ENCODE measurements around the gene LRRIQ4.
A peak's percentile ranks its signal among the peaks of the same experiment; 100 is the strongest.

The LRRIQ4 gene

GRCh38 chr3:169812332-169813235 is at the start of gene LRRIQ4, which contains the start of gene LRRC34:
Gene LRRIQ4, plus strand, starts transcription at chr3:169812870. Its CDS starts 9,052 bp downstream, at chr3:169821922.
Gene LRRC34, minus strand, starts transcription at chr3:169812904. Its CDS starts 356 bp downstream, at chr3:169812548.
- peak; percentile 34 to 75 (median 42) for DNase-seq (ENCODE audit: low read depth in 3 of 3)

GRCh38 chr3:169764312-169764881 is 48.3 kb upstream of the LRRIQ4 start:
- peak in 2 of 3 experiments; percentile 31 to 63 for DNase-seq (ENCODE audit: low read depth in 3 of 3)

GRCh38 chr3:169764882-169765612 is 47.6 kb upstream of the LRRIQ4 start, which contains the start of gene TERC:
Gene TERC, minus strand, starts transcription at chr3:169765060.
- peak; percentile 82 to 90 (median 86) for DNase-seq (ENCODE audit: low read depth in 3 of 3)

- DNase-seq (ENCODE audit: low read depth in 3 of 3): peak in 2 of 3 experiments; percentile 34 to 61
Observed at GRCh38 chr3:169769287-169770181, 43.1 kb upstream of the LRRIQ4 start, which contains the start of gene ACTRT3. Gene ACTRT3, minus strand, starts transcription at chr3:169769561. Its CDS starts 41 bp downstream, at chr3:169769520.

GRCh38 chr3:169771497-169772304 is 41.0 kb upstream of the LRRIQ4 start:
- DNase-seq (ENCODE audit: low read depth in 3 of 3): peak in 2 of 3 experiments; percentile 46 to 54

- DNase-seq (ENCODE audit: low read depth in 3 of 3): peak in 2 of 3 experiments; percentile 40 to 58
Observed at GRCh38 chr3:169772305-169772896, 40.3 kb upstream of the LRRIQ4 start.

GRCh38 chr3:169772897-169773816 is 39.5 kb upstream of the LRRIQ4 start, which contains the start of gene MYNN:
Gene MYNN, plus strand, starts transcription at chr3:169773396. Its CDS starts 900 bp downstream, at chr3:169774296.
- peak; percentile 86 to 90 (median 88) for DNase-seq (ENCODE audit: low read depth in 3 of 3)

GRCh38 chr3:169774186-169774585 is 38.5 kb upstream of the LRRIQ4 start:
- no peak for DNase-seq (ENCODE audit: low read depth in 3 of 3)

- no peak for DNase-seq (ENCODE audit: low read depth in 3 of 3)
Observed at GRCh38 chr3:169777822-169778221, 34.8 kb upstream of the LRRIQ4 start.

- no peak for DNase-seq (ENCODE audit: low read depth in 3 of 3)
Observed at GRCh38 chr3:169780742-169781141, 31.9 kb upstream of the LRRIQ4 start.

- DNase-seq (ENCODE audit: low read depth in 3 of 3): no peak
Observed at GRCh38 chr3:169781209-169781855, 31.3 kb upstream of the LRRIQ4 start.

- DNase-seq (ENCODE audit: low read depth in 3 of 3): no peak
Observed at GRCh38 chr3:169787120-169787519, 25.6 kb upstream of the LRRIQ4 start.

- DNase-seq (ENCODE audit: low read depth in 3 of 3): no peak
Observed at GRCh38 chr3:169787791-169788190, 24.9 kb upstream of the LRRIQ4 start.

GRCh38 chr3:169790219-169790618 is 22.5 kb upstream of the LRRIQ4 start:
- no peak for DNase-seq (ENCODE audit: low read depth in 3 of 3)

- DNase-seq (ENCODE audit: low read depth in 3 of 3): no peak
Observed at GRCh38 chr3:169790687-169791429, 21.8 kb upstream of the LRRIQ4 start.

GRCh38 chr3:169792359-169792758 is 20.3 kb upstream of the LRRIQ4 start:
- no peak for DNase-seq (ENCODE audit: low read depth in 3 of 3)

- DNase-seq (ENCODE audit: low read depth in 3 of 3): no peak
Observed at GRCh38 chr3:169804681-169805080, 8.0 kb upstream of the LRRIQ4 start.
